WERI-Rb-1 (cell line): Measurements from ENCODE around the gene SNX1.

ENCODE experiments used
- DNase-seq: peaks from one replicate; pipeline ENCODE4 v3.0.0-alpha.2; 2020
- H3K27ac ChIP-seq: fragments of 250-450 bp; sonication (Bioruptor Pico); 2 replicates; pipeline ENCODE4 v1.5.1; 2020; ENCODE audit warnings: mild to moderate bottlenecking, moderate library complexity
- H3K27me3 ChIP-seq: fragments of 250-450 bp; sonication (Bioruptor Pico); 2 replicates; pipeline ENCODE4 v1.5.1; 2021; ENCODE audit warnings: mild to moderate bottlenecking, low read depth, moderate library complexity; ENCODE audit not compliant: insufficient read depth, severe bottlenecking
- H3K36me3 ChIP-seq: fragments of 250-450 bp; sonication (Bioruptor Pico); 2 replicates; pipeline ENCODE4 v1.5.1; 2020; ENCODE audit warnings: mild to moderate bottlenecking, moderate library complexity
- H3K4me3 ChIP-seq: 2 replicates; pipeline ENCODE4 v1.5.1; 2011; ENCODE audit warnings: low read depth, mild to moderate bottlenecking, control low read depth, low read length
- H3K9me3 ChIP-seq: fragments of 250-450 bp; sonication (Bioruptor Pico); 2 replicates; pipeline ENCODE4 v1.5.1; 2021; ENCODE audit warnings: mild to moderate bottlenecking, moderate library complexity; ENCODE audit not compliant: severe bottlenecking
- CTCF ChIP-seq: IDR thresholded peaks from 2 replicates; pipeline ENCODE4 v1.5.1; 2011; ENCODE audit warnings: low read depth, mild to moderate bottlenecking, control low read depth, inconsistent platforms, low read length

SNX1 gene

DNA sequence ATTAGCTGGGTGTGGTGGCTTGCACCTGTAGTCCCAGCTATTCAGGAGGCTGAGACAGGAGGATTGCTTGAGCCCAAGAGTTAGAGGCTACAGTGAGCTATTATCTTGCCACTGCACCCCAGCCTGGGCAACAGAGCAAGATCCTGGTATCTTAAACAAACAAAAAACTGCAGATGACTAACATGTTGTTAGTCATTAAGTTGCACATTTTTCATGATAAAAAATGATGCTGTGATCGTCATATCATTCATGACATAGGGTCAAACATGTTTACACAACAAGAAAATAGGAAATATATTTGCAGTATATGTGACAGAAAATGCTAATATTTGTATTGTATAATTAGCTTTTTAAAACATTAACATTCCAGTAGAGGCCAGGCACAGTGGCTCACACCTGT lies 29.3 kb upstream of the SNX1 start:
- DNase-seq: no peak
- Histone ChIP-seq H3K27ac (no peak overlapping the region), H3K36me3 (peaks cover 5% of the 10 kb centered on the region; the same call in 1 of the 2 replicates), H3K4me3 (no peak overlapping the region), H3K9me3 (no peaks in the 10 kb centered on the region), H3K27me3 (no peaks in the 10 kb centered on the region)
- no peak for TF ChIP-seq CTCF

- H3K9me3 ChIP-seq: no peaks in the 10 kb centered on the region
- H3K4me3 ChIP-seq: no peak overlapping the region
- peak; percentile 63 for DNase-seq
- TF ChIP-seq CTCF: peak; percentile 73
- H3K27me3 ChIP-seq: no peaks in the 10 kb centered on the region
- no peak overlapping the region for H3K27ac ChIP-seq
- peaks cover 13% of the 10 kb centered on the region for H3K36me3 ChIP-seq
These were observed 28.2 kb upstream of the SNX1 start for GRCh38 chr15:64067564-64068030.

DNA sequence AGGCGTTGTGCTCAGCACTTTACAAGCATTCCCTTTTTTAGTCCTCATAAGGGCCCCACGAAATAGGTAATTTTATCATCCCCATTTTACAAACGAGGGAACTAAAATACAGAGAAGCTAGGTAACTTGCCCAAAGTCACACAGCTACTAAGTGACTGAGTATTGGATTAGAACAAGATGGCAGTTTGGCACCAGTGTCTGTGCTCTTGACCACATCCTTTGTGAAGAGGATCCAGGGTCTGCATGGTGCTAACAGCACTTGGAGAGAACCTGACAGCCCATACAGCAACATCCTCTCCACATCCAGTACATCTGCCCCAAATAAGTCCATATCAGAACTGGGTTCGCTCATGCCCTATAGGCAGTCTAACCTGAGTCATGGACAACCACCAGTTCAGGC lies 27.6 kb upstream of the SNX1 start:
- H3K9me3 ChIP-seq: no peaks in the 10 kb centered on the region
- H3K27me3 ChIP-seq: no peaks in the 10 kb centered on the region
- H3K36me3 ChIP-seq: peaks cover 13% of the 10 kb centered on the region
- no peak overlapping the region for H3K27ac ChIP-seq
- TF ChIP-seq CTCF: no peak
- H3K4me3 ChIP-seq: no peak overlapping the region
- no peak for DNase-seq

GRCh38 chr15:64070106-64070505 lies 25.7 kb upstream of the SNX1 start:
- H3K9me3 ChIP-seq: no peaks in the 10 kb centered on the region
- no peak for TF ChIP-seq CTCF
- no peak overlapping the region for H3K27ac ChIP-seq
- no peak for DNase-seq
- no peaks in the 10 kb centered on the region for H3K27me3 ChIP-seq
- H3K36me3 ChIP-seq: peaks cover 14% of the 10 kb centered on the region
- H3K4me3 ChIP-seq: no peak overlapping the region

DNA sequence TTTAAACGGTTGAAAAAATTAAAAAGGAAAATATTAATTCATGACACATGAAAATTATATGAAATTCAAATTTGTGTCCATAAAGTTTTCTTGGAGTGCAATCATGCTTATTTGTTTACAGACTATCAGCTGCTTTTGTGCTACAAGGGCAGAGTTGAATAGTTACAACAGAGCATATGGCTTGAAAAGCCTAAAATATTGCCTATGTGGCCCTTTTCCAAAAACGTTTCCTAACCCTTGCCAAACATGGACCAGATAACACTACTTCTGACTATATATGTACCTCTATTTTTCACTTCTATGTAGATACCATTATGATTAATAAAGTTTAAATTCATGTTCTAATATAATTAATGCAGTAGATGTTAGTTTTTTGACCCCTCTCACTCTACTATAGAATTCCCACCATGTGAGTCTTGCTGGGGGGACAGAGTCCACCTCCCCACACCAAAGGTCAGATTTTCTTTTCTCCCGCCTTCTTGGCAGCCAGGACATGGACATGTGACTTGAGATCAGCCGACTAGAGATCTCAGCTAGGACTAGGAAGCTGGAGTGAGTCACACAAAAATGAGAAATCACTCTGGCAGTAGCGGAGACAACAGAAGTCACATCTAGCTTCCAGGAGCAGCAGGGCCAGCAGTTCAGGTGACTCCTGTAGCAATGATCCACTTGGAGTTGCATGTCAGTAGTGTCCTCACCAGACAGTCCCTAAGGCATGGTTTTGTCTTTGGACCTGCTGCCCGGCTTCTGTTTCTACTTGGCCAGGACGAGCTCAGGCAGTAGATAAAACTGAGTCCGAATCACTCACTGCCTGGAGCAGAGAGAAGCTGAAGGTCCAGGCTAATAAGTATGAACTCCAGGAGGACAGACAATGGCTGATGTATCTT lies 24.6 kb upstream of the SNX1 start:
- Histone ChIP-seq H3K36me3 (peaks cover 16% of the 10 kb centered on the region), H3K9me3 (no peaks in the 10 kb centered on the region), H3K4me3 (no peak overlapping the region), H3K27me3 (no peaks in the 10 kb centered on the region), H3K27ac (no peak overlapping the region)
- no peak for TF ChIP-seq CTCF
- no peak for DNase-seq
